Muscle layer of colon (tissue), 2 donors: Measurements from ENCODE around the gene SULF2.
"Not testable (repeated sequence)": the region's sequence is repeated elsewhere in the genome, so short reads cannot be mapped to it uniquely, and the experiment has no call there.

ENCODE experiments used
- H3K27ac ChIP-seq: one replicate; pipeline ENCODE4 v1.7.0; 2013; ENCODE audit warnings: low read depth, mild to moderate bottlenecking, low read length, moderate library complexity
- H3K27me3 ChIP-seq, 2 donors: one replicate each; pipeline ENCODE4 v1.7.0; 2013; ENCODE audit warnings: low read length in 2 of 2, mild to moderate bottlenecking in 2 of 2; ENCODE audit not compliant: insufficient read depth in 2 of 2, control insufficient read depth in 1 of 2
- H3K36me3 ChIP-seq: one replicate; pipeline ENCODE4 v1.7.0; 2013; ENCODE audit warnings: mild to moderate bottlenecking, low read length; ENCODE audit not compliant: insufficient read depth
- H3K4me1 ChIP-seq: one replicate; pipeline ENCODE4 v1.7.0; 2013; ENCODE audit warnings: mild to moderate bottlenecking, low read length; ENCODE audit not compliant: insufficient read depth
- H3K4me3 ChIP-seq, 2 donors: one replicate each; pipeline ENCODE4 v1.7.0; 2013; ENCODE audit warnings: low read length in 2 of 2, low read depth in 1 of 2, mild to moderate bottlenecking in 1 of 2, moderate library complexity in 1 of 2
- H3K9ac ChIP-seq: one replicate; pipeline ENCODE4 v1.7.0; 2013; ENCODE audit warnings: low read length
- H3K9me3 ChIP-seq: one replicate; pipeline ENCODE4 v1.7.0; 2013; ENCODE audit warnings: mild to moderate bottlenecking, low read length
- donor health status: abdominal sarcoma.
- donor health status: Adenocarcinoma of cecum.

SULF2 gene

DNA sequence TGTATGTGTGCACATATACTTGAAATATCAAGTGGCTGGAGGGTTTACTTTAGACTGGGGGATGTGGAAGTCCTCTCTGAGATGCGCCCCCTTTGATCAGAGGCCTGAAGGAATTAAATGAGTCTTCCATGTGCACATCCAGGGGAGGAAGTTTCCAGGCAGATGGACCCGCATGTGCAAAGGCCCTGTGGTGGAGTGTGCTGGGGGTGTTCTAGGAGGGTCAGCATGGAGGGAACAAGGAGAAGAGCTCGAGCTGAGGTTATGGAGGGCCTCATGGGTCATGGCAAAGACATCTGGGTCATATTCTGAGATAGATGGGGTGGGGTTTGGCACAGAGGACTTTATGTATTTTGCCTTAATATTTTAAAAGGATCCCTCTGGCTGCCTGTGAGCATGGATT lies 17.7 kb upstream of the SULF2 start:
- no peak overlapping the region for H3K27ac ChIP-seq
- no peaks in the 10 kb centered on the region for H3K36me3 ChIP-seq
- H3K27me3 ChIP-seq, result no peaks in the 10 kb centered on the region
- no peak overlapping the region for H3K4me3 ChIP-seq
- H3K9ac ChIP-seq, result no peak overlapping the region
- no peaks in the 10 kb centered on the region for H3K9me3 ChIP-seq
- H3K4me1 ChIP-seq, result no peaks in the 10 kb centered on the region

DNA sequence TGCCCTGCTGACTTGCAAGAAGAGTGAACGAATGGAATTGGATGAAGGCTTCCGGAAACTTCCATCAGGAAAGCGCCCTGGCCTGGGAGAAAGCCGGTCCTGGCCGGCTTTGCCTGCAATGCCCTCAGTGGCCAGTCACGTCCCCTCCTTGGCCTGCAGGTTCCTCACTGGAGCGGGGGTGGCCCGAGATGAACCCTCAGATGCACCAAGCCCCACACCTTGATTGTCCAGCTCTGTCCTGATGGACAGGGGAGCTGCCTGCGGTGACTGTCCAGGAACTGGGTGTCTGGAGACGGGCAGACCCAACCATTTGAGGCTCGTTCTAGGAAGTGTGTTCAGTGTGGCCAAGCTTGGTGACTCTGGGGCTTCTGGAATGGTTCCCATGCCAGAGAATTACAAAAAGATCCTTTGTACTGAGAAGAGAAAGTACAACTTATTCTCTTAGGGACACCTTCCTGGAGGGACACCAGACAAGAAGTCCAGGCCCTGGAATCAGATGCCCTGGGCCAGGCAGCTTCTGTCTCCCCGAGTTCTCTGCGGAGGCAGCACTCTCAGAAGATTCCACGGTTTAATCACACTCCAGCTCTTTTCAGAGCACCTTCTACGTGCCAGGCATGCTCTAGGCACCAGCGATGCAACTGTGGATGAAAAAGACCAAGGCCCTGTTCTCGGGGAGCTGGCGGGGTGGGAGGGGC lies 17.1 kb upstream of the SULF2 start:
- Histone ChIP-seq H3K4me1 (no peaks in the 10 kb centered on the region), H3K27me3 (no peaks in the 10 kb centered on the region), H3K9me3 (no peaks in the 10 kb centered on the region), H3K9ac (no peak overlapping the region), H3K27ac (no peak overlapping the region), H3K4me3 (no peak overlapping the region), H3K36me3 (no peaks in the 10 kb centered on the region)

DNA sequence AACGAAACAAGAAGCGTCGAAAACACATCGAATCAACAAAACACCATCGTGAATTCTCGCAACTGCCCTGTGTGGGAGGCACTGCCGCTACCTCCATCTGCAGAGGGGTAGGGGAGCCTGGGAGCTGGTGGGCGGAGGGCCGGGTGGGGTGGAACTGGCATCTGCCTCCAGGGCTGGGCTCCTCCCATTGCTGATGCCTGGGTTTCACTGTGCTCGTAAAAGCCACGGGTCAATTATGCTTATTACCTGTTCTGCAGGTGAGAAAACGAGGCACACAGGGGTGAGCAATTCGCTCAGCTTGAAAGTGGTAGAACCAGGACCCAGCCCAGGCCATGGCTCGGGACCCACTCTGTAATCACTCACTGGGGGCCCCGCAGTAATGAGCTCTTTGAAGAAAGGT lies 16.5 kb upstream of the SULF2 start:
- Histone ChIP-seq H3K9ac (no peak overlapping the region), H3K36me3 (no peaks in the 10 kb centered on the region), H3K27ac (no peak overlapping the region), H3K9me3 (no peaks in the 10 kb centered on the region), H3K4me3 (no peak overlapping the region), H3K4me1 (no peaks in the 10 kb centered on the region), H3K27me3 (no peaks in the 10 kb centered on the region)

DNA sequence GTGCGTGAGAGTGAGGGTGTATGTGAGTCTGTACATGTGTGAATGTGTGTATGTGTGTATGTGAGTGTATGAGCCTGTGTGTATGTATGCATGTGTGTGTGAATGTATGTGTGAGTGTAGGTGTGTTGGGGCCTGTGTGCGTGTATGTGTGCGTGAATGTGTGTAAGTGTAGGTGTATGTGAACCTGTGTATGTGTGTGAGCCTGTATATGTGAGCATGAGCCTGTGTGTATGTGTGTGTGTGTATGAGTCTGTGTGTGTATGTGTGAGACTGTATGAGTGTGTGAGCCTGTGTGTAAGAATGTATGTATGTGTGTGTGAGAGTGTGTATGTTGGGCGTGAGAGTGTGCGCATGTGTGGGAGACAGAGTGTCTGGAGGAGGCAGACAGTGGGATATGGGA lies 15.8 kb upstream of the SULF2 start:
- no peaks in the 10 kb centered on the region for H3K4me1 ChIP-seq
- no peak overlapping the region for H3K27ac ChIP-seq
- H3K4me3 ChIP-seq, result no peak overlapping the region
- no peaks in the 10 kb centered on the region for H3K36me3 ChIP-seq
- H3K27me3 ChIP-seq, result no peaks in the 10 kb centered on the region
- no peaks in the 10 kb centered on the region for H3K9me3 ChIP-seq
- H3K9ac ChIP-seq, result no peak overlapping the region

DNA sequence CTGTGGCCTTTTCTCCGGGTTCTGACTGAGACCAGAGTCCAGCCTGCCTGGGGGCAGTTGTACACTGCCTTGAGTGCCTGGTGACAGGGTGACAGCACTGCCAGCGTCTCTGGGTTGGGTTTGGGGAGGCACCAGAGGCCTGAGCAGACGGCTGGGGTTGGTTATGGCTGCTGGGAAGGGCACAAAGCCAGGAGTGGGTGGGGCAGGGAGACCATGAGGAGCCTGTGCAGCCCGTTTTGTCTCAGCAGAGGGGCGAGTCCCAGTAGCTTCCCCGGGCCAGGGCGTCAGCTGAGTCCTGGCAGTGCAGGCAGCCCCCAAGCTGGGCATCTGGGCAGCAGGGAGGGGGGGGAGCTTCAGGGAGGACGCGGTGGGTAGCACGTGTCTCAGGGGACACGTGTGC lies 15.3 kb upstream of the SULF2 start:
- no peak overlapping the region for H3K9ac ChIP-seq
- no peak overlapping the region for H3K4me3 ChIP-seq
- no peak overlapping the region for H3K27ac ChIP-seq
- no peaks in the 10 kb centered on the region for H3K36me3 ChIP-seq
- no peaks in the 10 kb centered on the region for H3K27me3 ChIP-seq
- no peaks in the 10 kb centered on the region for H3K9me3 ChIP-seq
- H3K4me1 ChIP-seq, result no peaks in the 10 kb centered on the region

DNA sequence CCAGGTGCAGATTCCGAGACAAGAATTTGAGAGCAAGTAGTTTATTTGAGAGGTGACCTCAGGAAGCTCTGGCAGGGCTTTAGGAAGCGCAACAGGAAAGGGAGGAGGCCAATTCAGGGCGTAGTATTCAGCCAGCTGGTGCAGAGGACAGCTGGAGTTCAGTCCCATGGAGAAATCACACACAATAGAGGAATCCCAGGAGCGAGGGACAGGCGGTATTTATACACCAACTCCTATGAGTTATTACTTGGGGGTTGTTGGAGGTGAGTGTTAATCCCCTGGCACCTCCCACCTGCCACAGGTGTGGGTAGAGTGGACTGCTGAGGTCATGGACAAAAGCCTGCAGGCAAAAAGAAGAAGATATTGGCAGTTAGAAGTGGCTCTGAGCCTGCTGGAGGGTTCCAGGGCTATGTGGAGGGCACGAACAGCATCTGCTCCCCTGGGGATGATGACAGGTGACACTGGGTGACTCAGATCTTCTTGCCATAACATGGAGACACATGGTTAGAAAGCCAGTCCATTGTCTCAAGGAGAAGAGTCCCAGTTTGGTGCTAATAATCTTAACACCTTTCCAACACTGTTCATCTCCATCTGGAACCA lies 13.9 kb upstream of the SULF2 start:
- Histone ChIP-seq H3K36me3 (no peaks in the 10 kb centered on the region), H3K9ac (no peak overlapping the region), H3K4me1 (no peaks in the 10 kb centered on the region), H3K27me3 (no peaks in the 10 kb centered on the region), H3K9me3 (no peaks in the 10 kb centered on the region), H3K27ac (no peak overlapping the region), H3K4me3 (no peak overlapping the region)

DNA sequence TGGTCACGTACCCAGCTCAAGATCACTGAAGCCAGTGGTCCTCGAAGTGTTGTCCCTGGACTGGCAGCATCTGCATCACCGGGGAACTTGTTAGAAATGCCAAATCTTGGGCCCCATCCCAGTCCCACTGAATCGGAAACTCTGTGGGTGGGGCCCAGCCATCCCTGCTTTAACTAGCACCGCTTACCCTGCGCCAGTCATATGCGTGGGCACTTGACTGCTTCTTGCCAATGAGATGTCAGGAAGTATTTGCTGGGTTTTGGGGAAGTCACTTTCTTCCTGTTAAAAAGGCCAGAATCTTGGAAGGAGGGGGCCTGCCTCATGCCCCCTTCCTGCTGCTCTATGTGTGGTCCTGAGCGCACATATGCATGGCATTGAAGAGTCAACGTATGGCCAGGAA lies 11.7 kb upstream of the SULF2 start:
- H3K27ac ChIP-seq, result no peak overlapping the region
- H3K4me3 ChIP-seq, result no peak overlapping the region
- H3K4me1 ChIP-seq, result peaks cover 6% of the 10 kb centered on the region
- H3K9me3 ChIP-seq, result no peaks in the 10 kb centered on the region
- H3K9ac ChIP-seq, result no peak overlapping the region
- H3K36me3 ChIP-seq, result no peaks in the 10 kb centered on the region
- H3K27me3 ChIP-seq, result no peaks in the 10 kb centered on the region

DNA sequence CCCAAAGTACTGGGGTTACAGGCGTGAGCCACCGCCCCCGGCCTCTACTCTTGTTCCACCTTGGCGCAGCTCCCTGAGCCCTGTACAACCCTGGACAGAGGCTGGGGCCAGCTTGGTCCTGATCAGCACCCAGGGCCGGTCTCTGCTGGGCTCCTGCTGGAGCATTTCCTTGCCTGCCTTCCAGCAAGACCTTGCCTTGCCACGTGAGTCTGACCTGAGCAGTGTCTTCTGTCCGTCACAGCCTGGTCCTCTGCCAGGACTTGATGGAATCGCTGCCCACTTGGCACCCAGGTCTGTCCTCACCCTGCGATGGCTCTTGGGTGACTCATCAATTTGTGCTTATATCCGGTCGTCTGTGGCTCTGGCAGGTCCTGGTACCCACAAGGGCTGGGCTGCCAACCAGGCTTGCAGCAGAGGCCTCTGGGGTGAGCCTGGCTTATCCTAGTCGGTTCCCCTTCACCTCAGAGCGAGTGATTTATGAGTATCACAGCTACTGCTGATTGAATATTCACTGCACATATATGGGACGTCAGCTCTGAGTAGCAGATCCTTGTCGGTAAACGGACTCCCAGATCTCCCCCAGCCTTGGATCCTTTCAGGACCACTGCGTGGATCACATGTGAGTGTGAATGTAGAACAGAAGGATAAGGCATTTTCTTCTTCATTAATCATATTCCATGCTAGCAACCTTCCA lies 10.1 kb upstream of the SULF2 start:
- Histone ChIP-seq H3K27ac (no peak overlapping the region), H3K4me1 (peaks cover 22% of the 10 kb centered on the region), H3K9me3 (no peaks in the 10 kb centered on the region), H3K27me3 (no peaks in the 10 kb centered on the region), H3K4me3 (no peak overlapping the region), H3K9ac (no peak overlapping the region), H3K36me3 (no peaks in the 10 kb centered on the region)

DNA sequence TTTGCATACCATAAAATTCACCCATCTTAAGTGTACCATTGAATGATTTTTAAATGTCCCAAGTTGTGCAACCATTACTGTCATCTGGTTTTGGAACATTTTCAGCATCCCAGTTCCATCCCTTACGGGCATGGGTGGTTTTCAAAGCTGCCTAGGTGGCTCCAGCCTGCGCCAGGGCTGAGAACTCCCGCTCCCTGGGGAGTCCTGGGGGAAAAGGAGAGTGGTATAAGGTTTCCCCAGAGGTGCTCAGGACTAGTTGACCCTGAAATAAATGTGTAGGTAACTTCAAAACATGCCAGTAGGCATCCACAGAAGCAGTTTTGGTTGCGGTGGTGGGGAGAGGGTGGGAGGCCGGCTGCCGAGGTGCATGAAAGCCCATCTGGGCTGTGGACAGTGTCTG lies 9.0 kb upstream of the SULF2 start:
- not testable (repeated sequence) for H3K9ac ChIP-seq, H3K27ac ChIP-seq, H3K36me3 ChIP-seq, H3K9me3 ChIP-seq, H3K27me3 ChIP-seq, H3K4me3 ChIP-seq
- peaks cover 33% of the 10 kb centered on the region for H3K4me1 ChIP-seq

DNA sequence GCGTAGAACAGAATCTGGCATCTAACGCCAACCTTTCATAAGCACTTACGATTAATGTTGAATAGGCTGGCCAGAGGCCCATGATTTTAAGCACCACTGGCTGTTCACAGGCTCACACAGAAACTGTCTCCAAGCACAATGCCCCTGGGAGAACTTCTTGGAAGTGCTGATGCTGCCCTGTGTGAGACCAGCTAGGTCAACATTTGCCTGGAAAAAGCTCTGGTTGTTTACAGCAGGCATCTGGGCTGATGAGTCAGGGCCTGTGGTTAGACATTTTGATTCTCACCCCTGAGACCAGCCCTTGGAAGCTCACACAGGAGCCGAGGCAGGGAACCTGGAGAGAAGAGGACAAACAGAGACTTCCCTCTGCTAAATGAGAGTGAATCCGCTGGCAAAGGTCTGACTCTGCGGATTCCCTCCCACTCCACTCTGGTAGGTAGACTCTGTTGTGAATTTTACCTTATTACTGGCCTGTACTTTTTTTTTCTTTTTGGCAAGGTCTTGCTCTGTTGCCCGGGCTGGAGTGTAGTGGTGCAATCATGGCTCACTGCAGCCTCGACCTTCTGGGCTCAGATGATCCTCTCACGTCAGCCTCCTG lies 6.8 kb upstream of the SULF2 start:
- no peak overlapping the region for H3K27ac ChIP-seq
- H3K9ac ChIP-seq, result no peak overlapping the region
- H3K36me3 ChIP-seq, result no peaks in the 10 kb centered on the region
- H3K9me3 ChIP-seq, result no peaks in the 10 kb centered on the region
- H3K4me1 ChIP-seq, result peaks cover 37% of the 10 kb centered on the region
- no peaks in the 10 kb centered on the region for H3K27me3 ChIP-seq
- H3K4me3 ChIP-seq, result no peak overlapping the region

DNA sequence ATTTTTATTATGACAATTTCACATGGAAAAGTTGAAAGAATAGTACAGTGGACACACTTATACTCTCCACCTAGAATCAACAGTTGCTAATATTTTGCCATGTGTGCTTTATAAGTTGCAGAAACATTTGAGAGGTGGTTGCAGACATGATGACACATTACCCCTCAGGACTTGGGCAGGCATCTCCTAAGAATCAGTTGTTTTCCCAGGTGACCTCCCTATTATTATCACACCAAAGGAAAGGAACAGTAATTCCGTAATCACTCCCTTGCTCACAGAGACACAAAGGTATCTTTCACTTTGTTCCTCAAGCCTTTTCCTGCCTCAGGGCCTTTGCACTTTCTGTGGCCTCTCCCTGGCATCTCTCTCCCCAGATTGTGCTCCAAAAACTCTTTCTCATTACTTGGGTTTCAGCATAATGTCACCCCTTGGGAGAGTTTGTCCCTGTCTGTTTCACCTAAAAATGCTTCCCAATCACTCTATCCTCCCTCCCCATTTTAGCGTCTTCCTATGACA lies 5.9 kb upstream of the SULF2 start:
- no peak overlapping the region for H3K27ac ChIP-seq
- no peak overlapping the region for H3K4me3 ChIP-seq
- no peaks in the 10 kb centered on the region for H3K27me3 ChIP-seq
- no peaks in the 10 kb centered on the region for H3K36me3 ChIP-seq
- no peak overlapping the region for H3K9ac ChIP-seq
- peaks cover 37% of the 10 kb centered on the region for H3K4me1 ChIP-seq
- H3K9me3 ChIP-seq, result no peaks in the 10 kb centered on the region
